HG02588 (cell line): ENCODE measurements around the gene OSBPL2.

Experiments
- ATAC-seq: cut with Tn5 transposase; IDR thresholded peaks from one replicate; pipeline ENCODE4 v1.9.1; 2021; ENCODE audit warnings: mild to moderate bottlenecking, moderate library complexity; ENCODE audit not compliant: unreplicated experiment

OSBPL2 gene

GRCh38 chr20:62333820-62334595 lies 95.7 kb downstream of the OSBPL2 start:
- no peak for ATAC-seq

GRCh38 chr20:62334881-62335280 lies 96.6 kb downstream of the OSBPL2 start:
- ATAC-seq, result no peak

DNA sequence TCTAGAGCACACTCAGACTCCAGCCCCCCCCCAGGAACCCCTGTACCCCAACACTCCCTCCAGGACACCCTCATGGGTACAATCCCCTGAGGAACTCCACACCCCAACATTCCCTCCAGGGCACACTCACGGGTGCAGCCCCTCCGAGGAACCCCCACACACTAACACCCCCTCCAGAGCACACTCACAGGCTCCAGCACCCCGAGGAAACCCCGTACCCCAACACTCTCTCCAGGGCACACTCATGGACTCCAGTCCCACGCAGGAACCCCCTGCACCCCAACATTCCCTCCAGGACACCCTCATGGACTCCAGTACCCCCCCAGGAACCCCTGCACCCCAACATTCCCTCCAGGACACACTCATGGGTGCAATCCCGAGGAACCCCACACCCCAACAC lies 97.2 kb downstream of the OSBPL2 start:
- no peak for ATAC-seq

DNA sequence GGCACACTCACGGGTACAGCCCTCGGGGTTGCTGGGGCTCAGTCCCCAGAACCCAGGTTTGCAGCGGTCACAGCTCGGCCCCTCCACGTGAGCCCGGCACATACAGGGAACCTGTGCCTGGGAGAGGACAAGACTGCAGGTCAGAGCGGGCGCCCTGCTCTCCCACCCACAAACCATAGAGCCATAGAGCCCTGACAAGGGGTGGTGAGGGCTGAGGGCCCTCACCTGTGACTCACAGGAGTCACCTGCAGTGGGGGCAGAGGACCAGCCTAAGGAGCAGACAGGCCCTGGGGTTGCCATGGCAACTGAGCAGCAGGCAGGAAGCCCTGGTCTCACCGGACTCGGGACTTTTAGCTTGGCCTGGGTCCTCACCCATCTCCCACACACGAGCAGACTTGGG lies 98.0 kb downstream of the OSBPL2 start:
- no peak for ATAC-seq

GRCh38 chr20:62336775-62337557 lies 98.6 kb downstream of the OSBPL2 start:
- ATAC-seq, result no peak

DNA sequence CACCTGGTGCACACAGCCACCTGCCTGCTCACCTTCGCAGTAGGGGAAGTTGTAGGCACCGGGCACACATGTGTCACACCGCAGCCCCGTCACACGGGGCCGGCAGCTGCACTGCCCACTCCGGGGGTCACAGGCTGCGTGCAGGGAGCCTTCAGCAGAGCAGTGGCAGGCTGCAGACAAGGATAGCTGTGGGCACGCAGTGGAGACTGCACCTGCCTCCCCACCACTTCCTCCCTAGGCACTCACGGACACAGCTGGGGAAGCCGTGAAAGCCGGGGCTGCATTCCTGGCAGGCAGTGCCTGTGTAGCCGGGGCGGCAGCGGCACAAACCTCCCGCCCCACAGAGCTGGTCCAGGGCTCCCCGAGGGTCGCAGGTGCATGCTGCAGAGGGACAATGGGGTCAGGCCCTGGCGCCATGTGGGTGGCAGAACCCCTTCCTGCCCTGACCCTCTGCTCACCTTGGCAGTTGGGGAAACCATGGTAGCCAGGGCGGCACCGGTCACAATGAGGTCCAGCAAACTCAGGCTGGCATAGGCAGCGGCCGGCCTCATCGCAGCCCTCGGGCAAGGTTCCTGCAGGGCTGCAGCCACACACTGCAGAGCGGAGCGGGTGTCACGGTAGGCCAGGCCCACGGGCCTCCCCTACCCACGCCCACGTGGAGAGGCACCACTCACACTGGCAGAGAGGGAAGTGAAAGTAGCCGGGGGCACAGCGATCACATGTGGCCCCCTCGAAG lies 99.4 kb downstream of the OSBPL2 start:
- no peak for ATAC-seq

DNA sequence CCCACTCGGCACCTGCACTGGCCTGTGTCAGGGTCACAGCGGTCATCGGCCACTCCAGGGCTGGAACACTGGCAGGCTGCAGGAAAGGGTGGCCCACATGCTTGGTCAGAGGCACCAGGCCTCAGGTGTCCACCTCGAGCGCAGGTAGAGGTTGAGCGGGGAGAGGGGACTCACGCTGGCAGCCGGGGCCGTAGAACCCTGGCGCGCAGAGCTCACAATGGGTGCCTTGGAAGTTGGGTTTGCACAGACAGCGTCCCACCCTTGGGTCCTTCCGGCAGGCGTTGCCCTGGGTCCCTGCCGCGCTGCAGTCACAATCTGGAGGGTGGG lies 99.9 kb downstream of the OSBPL2 start:
- ATAC-seq, result no peak

DNA sequence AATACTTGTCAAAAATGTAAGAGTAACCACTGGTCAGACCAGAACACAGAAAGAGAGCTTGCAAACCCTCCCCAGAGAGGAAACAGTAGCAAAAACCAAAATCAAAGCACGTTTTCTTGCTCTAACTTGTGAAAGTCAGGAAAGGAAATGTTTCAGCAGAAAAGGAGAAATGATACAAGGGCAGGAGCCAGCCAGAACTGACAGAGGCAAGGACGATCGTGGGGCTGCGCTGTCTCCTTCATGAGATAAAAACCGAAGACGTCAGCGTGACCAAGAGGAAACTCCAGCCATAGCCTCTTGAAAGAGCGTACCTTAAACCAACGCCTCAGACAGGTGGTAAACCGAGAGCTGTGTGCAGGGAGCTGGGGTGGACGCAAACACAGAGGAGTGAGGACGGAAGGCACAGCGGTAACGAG lies 101.3 kb downstream of the OSBPL2 start:
- ATAC-seq, result peak; percentile 66

DNA sequence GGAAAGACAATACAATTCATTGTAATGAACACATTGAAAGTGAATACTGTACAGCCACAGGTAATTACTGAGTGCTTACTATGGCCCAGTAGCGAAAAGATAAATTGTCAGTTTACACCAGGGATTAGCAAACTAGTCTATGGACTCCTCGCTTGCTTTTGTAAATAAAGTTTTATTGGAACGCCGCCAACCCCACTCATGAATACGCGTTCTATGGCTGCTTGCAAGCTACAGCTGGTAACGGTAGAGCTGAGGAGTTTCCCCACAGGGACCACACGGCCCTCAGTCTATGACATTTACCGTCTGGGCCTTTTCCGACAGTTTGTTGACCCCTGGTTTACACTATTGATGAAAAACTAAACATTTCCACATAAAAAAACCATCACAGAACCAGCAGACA lies 104.6 kb downstream of the OSBPL2 start:
- ATAC-seq, result no peak

- no peak for ATAC-seq
Measured at GRCh38 chr20:62344092-62344491, 105.8 kb downstream of the OSBPL2 start.

DNA sequence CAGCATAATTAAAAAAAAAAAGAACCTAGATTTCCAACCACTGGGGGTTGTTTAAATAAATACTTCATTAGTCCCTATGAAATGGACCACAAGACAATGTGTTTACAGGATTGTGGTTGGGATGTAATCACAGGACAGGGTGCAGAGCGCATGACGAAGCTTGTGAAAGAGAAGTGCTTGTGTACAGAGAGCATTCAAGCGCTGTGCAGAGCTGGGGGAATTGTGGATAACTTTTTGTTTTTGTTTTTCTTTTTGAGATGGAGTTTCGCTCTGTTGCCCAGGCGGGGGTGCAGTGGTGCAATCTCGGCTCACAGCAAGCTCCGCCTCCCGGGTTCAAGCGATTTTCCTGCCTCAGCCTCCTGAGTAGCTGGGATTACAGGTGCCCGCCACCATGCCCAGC lies 106.5 kb downstream of the OSBPL2 start:
- no peak for ATAC-seq
